DMS53 (cell line): ENCODE data around the gene ARHGAP23.
A peak's percentile ranks its signal among the peaks of the same experiment; 100 is the strongest.
"Not testable (repeated sequence)": the region's sequence is repeated elsewhere in the genome, so short reads cannot be mapped to it uniquely, and the experiment has no call there.

ENCODE experiments used
- DNase-seq: peaks from one replicate; lab custom pipeline; 2025; lab: John Stamatoyannopoulos, UW

The ARHGAP23 gene

DNA sequence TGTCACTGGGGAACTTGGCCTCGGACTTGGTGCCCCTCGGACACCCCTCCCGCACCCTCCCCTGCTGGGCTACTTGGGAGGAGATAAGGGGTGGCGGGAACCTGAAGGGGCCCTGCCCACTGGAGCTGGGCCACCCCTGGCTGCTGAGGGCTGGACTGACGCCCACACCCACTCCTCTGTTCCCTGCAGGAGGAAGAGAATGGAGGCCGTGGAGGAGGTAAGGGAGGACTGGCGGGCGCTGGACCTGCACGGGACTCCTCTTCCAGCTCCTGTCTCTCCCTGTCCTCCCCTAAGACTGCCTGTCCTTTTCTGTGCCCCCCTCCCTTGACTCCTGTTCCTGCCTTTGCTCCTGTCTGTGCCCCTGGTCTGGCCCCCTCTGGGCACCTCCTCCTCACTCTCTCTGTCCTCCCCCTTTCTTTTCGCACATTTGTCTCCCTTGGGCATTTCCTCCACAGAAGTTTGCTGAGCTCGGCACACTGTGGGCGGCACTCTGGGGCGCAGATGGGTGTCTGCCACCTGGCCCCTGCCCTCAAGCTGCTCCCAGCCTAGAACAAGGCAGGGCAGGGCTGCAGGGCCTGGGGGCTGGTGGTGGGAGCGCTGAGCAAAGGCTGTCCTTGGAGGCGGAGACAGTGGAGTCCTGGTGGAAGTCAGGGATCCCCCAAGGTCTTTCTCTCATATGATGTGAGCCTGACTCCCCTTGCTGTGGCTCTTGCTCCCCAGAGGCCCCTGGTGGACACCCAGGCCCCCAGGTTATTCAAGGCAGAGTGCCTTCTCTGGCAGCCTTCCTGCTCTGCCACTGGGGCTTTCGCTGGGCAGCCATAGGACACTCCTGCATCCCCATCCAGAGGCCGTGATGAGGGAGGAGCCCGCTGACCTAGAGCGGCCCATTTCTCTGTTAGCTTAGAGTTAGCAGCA is 32.7 kb downstream of the ARHGAP23 start:
- DNase-seq = no peak

DNA sequence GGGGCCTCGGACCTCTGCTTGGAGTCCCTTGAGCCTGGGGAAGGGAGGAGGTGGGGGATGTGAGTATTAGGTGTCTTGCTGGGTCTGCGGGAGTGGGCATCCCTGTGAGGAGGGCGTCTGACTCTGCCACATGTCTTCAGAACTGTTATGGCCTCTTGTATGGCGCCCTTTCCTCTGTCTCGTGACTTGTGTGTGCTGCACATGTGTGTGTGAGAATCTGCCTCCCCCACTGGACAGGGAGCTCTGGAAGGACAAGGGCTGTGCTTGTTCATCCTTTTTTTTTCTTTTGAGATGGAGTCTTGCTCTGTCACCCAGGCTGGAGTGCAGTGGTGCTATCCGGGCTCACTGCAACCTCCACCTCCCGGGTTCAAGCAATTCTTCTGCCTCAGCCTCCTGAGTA is 33.4 kb downstream of the ARHGAP23 start:
- no peak for DNase-seq

DNA sequence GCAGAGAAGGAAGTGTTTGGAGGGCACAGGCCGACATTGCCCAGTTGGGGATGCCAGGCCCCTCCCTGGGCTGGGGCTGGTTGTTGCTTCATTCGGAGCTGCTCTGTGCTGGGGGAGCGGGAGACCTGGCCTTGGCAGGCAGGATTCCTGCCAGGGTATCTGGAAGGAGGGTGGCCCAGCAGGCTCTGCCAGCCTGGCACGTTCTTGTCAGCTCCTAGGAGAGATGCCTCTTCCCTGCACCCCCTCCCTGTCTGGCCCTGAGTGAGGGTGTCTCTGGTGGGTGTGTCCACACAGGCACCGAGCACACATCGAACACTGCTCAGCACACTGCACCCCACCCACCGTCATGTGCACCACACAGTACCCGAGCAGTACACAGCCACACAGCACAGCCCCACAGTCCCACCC is 35.2 kb downstream of the ARHGAP23 start:
- DNase-seq = no peak

DNA sequence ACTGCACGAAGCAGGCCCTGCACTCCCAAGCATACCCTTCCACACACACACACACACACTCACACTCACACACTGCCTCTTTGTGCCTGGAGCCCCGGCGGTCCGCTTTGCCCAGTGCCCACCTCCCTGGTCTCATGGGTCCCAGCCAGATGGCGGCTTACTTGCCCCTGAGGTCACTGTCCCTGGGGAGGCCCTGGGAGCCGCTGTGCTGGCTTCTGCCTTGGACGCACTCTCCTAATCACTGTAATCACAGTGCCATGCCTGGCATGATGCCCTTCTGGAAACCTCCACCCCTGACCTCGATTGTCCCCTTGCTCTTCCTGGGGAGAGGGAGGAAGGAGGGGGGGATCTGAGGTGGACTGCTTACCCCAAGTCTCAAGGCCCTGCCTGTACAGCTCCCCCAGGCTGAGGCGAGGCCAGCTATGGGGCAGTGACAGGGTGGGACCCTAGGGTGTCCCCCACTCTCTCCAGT is 36.0 kb downstream of the ARHGAP23 start:
- DNase-seq = no peak

DNA sequence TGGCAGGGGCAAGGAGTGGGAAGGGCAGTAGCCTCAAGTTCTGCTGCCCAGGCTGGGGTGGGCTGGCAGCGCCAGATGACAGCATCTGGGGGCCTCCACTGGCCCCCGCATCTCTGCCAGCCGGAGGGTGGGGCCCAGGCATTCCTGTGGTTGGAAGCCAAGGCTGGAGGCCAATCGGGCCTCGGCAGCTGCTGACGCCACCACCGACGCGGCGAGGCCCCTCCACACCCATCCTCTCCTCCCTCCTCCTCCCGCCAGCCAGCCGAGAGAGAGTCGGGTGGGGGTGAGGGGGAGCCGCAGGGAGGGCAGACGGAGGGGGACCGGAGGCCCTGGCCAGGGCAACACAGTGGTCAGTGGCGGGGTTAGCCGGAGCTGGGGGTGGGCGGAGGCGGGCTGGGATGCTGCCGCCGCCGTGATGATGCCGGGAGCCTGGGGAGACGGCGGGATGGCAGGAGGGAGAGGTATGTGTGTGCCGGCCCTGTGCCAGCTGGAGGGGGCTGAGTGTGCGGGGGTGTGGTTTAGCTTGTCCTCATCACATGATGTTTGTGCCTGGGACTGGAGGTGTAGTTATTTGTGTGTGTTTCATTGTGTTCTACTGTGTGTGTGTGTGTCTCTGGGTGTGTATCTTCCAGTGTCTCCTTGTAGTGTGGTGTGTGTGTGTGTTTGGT is 36.6 kb downstream of the ARHGAP23 start:
- peak; percentile 26 for DNase-seq

DNA sequence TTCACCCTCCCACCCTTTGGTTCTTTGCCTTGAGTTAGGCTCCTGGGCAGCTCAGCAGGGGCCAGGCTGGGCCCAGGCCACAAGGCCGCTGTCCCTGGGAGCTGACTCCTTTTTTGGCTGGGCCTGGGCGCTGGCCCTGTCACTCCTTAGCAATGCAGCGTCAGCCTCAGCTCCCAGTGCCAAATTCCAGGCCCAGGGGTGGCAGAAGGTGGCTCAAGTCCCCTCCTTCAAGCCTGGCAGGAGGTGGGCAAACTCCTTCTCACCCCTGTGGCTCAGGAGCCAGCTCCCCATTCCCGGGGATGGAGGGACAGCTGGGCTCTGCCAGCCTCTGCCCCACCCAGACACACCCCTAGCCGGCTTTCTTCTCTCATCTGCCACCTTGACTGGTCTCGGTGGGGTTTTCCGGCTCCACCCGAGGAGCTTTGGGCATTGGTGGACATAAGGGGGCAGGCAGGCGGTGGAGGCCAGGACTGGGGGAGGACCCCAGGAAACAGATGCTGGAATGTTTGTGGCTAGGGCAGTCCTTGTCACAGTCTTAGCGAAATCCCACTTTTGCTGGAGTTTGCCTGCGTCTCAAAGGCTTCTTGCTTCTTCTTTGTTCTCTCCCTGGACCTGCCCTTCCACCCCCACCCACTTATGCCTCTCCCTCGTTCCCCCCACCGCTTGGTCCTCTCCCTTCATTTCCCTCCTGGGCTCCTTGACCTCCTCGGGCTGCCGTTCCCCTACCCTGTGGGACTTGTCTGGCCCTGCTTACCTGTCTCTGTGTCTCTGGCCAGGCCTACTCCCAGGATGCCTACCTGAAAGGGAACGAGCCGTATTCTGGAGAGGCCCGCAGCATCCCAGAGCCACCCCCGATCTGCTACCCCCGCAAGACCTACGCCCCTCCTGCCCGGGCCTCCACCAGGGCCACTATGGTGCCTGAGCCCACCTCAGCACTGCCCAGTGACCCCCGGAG is 37.4 kb downstream of the ARHGAP23 start:
- no peak for DNase-seq

DNA sequence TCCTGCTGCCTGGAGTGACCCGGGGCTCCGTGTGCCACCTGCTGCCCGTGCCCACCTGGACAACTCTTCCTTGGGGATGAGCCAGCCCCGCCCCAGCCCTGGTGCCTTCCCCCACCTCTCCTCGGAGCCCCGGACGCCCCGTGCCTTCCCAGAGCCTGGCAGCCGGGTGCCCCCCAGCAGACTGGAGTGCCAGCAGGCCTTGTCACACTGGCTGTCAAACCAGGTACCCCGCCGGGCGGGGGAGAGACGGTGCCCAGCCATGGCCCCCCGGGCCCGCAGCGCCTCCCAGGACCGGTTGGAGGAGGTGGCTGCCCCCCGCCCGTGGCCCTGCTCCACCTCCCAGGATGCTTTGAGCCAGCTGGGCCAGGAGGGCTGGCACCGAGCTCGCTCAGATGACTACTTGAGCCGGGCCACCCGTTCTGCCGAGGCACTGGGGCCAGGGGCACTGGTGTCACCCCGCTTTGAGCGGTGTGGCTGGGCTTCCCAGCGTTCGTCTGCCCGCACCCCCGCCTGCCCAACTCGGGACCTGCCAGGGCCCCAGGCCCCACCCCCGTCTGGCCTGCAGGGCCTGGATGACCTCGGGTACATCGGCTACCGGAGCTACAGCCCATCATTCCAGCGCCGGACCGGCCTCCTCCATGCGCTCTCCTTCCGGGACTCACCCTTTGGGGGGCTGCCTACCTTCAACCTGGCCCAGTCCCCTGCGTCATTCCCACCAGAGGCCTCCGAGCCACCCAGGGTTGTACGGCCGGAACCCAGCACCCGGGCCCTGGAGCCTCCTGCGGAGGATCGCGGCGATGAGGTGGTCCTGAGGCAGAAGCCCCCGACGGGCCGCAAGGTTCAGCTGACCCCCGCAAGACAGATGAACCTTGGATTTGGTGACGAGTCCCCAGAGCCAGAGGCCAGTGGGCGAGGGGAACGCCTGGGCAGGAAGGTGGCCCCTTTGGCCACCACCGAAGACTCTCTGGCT is 38.4 kb downstream of the ARHGAP23 start:
- no peak for DNase-seq

DNA sequence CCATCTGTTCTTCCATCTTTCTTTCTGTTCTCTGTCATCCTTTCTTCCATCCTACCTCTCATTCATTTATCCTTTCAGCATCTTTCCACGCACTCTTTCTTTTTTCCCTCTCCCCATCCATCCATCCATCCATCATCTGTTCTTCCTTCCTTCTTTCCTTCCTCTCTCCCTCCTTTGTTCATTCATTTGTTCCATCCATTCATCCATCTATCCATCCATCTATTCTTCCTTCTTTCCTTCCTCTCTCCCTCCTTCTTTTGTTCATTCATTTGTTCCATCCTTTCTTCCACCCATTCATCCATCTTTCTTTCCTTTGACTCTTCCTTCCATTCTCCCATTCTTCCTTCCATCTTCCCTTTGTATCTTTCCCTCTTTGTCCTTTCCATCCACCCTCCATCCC is 39.2 kb downstream of the ARHGAP23 start:
- no peak for DNase-seq

DNA sequence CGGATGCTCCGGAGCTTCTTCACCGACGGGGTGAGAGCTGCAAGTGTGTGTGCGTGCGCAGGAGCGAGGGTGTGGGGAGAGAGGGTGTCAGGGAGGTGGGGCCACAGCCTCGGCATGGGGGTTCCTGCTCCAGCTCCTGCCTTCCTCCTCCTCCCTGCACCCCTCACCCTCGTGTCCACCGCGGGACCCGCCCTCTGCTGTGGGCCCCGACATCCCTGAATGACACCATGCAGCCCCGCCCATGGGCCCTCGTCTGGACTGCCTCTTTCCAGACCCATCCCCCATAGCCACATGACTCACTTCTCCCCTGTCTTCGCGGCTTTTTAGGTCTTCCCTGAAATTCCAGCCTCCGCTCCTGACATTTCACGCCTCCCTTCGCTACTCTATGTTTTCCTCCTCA is 41.6 kb downstream of the ARHGAP23 start:
- no peak for DNase-seq

DNA sequence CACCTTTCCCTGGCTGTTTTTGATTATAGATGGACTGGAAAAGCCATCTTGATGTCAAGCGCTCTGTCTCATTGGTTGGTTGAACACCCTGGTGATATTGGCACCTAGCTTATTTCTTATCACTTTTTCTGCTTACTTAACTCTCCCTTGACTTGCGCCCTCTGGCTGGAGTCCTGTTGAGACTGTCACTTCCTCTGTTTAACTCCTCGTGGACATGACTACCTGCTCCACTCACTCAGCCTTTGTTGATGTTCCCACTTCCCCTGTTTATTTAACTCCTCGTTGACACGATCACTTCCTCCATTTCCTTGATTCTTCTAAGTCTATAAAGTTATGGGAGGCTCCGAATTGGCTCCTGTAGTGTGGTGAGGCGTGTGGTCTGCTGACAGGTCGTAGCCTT is 43.0 kb downstream of the ARHGAP23 start:
- DNase-seq = not testable (repeated sequence)

DNA sequence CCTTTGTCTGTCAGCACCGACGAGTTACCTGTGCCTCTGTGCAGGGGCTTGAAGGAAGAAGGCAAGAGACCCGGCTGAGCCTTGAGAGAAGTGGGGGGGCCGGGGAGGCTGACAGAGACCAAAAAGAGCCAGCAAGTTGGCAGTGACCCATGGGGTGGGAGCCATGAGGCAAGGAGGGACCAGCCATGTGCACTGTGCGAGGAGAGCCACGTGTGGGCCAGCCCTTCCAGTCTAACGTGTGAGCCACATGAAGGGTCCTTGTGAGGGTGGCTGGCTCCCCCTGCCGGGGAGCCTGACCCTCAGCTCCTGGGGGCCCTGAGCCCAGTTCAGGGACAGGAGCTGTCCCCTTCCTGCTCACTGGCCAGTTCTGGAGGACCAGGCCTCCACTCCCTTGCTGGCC is 46.4 kb downstream of the ARHGAP23 start:
- DNase-seq = peak; percentile 40

DNA sequence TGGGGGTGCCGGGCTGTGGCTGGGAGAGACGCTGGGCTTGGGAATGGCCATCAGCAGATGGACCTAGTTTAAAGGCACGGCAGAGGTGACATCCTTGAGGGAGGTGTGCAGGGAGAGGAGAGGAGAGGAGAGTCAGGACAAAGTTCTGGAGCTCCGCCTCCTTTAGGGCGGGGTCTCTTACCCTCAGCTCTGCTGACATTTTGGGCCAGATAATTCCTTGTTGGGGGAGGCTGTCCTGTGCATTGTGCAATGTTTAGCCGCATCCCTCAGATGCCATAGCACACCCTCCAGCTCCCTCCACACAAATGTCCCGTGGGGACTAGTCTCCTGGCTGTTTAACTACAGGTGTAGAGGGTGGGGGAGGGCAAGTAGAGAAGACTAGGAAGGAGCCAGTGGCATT is 48.3 kb downstream of the ARHGAP23 start:
- DNase-seq = no peak

DNA sequence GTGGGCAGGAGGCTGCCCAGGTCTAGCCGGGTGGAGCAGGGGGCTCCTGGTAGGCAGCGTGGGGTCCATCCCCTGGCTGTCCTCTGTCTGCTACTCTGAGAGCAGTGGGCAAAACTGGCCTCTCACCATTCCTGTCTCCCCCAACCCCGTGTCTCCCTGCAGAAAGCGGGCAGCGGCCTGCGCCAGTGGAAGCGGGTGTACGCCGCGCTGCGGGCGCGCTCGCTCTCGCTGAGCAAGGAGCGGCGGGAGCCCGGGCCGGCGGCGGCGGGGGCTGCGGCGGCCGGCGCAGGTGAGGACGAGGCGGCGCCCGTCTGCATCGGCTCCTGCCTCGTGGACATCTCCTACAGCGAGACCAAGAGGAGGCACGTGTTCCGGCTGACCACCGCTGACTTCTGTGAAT is 49.2 kb downstream of the ARHGAP23 start:
- DNase-seq = not testable (repeated sequence)

DNA sequence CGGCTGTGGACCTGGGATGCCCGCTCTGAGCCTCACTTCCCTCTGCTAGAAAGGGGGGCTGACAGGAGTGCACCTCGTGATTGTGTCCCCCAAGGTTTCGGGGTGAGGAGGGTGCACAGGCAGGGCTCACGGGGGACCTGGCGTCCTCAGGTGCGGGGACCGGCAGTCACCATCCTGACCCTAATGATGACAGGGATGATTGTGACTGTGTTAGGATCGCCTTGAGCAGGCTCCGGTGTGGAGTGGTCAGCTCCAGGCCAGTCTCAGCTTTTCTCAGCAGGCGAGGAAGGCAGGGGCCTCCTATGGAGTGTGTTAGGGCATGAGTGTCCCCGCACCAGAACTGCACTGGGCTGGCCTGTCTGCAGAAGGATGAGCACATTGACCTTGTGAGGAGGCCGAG is 49.7 kb downstream of the ARHGAP23 start:
- not testable (repeated sequence) for DNase-seq

DNA sequence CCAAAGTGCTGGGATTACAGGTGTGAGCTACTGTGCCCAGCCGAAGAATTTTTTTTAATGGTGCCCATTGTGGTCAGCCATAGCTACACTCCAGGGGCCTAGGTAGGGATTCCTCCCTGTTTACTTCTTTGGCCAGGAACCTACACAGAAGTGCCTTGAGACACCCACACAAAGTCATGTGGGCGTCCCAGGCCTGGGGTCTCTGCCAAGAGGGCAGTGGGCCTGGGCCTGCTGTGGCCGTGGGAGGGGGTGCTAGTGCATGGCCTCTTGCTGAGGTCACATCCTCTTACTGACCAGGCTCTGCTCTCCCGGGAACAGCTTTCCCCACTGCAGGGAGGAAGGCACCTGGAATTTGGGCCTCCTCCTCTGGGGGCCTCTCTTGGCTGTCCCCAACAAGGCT is 50.4 kb downstream of the ARHGAP23 start:
- DNase-seq = not testable (repeated sequence)

DNA sequence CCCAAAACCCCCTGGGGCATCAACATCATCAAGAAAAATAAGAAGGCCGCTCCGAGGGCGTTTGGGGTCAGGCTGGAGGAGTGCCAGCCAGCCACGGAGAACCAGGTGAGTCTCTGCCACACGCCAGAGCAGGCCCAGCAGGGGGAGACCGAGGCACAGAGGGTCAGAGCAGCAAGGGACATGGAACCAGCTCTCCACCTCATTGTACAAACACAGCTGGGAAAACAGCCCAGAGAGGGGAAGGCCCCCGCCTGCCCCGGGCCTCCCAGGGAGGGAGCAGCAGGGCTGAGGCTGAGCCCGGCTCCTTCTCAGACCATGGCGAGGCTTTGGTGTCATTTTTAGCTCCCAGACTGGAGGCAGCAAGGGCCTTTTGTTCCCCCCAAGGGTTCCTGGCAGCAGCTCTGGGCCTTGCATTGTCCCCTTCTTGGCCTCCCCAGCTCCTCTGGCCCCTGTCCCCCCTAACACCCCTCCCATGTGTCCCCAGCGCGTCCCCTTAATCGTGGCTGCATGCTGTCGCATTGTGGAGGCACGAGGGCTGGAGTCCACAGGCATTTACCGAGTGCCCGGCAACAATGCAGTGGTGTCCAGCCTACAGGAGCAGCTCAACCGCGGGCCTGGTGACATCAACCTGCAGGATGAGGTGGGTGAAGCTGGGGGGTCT is 53.9 kb downstream of the ARHGAP23 start:
- DNase-seq = peak; percentile 76

DNA sequence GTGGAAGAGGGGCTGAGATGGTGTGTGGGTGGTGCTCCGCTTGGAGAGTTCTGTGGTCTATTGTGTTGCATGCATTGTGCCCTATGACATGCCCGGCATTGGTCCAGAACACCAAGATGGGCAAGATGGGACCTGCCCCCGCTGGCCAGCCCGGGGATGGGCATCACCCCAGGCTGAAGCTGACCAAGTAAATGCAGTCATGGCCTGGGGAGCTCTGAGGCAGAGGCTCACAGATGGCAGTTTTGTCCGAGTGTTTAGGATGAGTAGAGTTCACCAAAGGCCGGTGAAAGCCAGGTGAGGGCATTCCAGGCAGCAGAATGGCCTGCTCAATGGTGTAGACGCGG is 54.4 kb downstream of the ARHGAP23 start:
- DNase-seq = not testable (repeated sequence)

DNA sequence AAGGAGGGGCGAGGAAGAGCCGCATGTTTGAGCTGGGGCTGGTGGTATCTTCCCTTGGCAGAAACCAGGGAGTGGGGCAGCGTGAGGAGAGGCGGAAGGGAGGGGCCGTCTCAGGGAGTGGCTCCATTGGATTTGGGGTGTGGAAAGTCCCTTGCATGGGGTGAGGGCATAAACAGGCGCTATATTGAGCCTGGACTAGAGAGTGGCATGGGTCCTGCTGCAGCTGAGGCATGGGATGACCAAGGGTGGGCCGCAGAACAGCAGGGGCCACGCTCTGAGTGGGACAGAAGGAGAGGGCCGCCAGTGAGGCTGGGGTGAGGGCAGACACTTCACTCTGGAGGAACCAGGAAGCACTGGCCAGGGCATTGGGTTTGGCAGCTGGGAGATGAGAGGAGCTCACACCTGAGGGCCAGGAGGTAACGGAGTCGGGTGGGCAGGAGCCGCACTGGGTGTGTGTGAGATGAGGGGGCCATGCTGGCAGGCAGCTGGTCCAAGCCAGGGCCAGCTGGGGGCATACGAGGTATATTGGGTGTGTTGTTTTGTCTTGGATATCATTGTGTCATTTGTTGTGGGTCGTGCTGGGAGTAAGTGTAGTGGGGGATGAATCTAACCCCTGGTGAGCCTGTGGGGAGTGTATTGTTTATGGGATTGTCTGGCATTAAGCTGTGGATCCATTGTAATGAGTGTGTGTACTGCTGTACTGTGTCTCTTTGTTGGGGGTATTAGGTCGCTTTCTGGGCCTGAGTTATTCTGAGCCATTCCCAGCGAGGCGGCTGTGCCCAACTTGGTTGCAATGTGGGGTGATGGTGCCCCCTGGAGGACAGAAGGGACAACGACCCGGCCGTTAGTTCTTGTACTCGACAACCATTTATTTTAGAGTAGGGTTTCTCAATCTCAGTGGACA is 56.2 kb downstream of the ARHGAP23 start:
- peak; percentile 70 for DNase-seq

DNA sequence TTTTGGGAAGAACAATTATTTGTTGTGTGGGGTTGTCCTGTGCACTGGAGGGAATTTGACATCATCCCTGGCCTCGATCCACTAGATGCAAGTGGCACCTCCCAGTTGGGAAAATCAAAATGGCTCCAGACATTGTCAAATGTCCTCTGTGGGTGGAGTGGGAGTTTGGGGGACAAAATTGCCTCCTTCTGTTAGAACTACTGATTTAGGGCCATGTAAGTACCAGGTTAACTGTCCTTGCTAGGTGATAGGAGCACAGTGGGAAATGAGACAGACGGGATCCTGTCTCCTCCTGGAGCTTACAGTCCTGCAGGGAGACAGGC is 56.8 kb downstream of the ARHGAP23 start:
- DNase-seq = no peak
